ENCODE results near the gene KIAA1191. TPM values are rescaled to one million over a fixed set of nuclear protein-coding genes. Genes with fewer than 3 reads are reported as not detected.

Gene KIAA1191, protein sequence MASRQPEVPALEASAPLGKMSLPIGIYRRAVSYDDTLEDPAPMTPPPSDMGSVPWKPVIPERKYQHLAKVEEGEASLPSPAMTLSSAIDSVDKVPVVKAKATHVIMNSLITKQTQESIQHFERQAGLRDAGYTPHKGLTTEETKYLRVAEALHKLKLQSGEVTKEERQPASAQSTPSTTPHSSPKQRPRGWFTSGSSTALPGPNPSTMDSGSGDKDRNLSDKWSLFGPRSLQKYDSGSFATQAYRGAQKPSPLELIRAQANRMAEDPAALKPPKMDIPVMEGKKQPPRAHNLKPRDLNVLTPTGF
- 52.0 and 59.7 TPM in 2 replicates for total RNA-seq

GRCh38 chr5:176361437-176362232 is at the start of gene KIAA1191:
Gene KIAA1191 (minus strand): TSS chr5:176361764. CDS start chr5:176359508, 2,256 bp downstream.

DNA sequence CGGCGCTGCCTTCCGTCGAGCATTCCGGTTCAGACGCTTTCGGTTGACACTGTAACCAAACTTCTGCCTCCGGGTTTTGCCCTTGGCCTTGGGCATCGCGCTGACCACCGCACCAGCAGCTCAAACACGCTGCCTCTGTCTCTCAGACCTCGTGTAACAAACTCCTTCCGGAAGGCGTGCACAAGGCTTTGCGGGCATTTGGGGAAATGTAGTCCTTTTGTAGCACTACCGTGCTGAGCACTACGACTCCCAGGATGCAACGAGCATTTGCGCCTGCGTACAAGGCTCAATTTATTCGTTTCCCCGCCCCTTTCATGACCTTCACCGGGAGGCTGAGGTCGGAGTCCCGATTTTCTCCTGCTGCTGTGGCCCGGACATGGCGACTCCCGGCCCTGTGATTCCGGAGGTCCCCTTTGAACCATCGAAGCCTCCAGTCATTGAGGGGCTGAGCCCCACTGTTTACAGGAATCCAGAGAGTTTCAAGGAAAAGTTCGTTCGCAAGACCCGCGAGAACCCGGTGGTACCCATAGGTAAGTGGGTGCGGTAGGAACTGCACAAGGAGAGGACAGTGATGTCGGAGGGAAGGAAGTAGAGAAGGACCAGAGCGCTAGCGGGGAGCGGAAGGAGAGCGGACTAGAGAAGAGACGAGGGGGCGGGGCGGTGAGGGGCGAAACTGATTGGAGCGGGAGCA is 27.0 kb upstream of the KIAA1191 start, which contains the start of the genes HIGD2A and NOP16:
HIGD2A (plus strand) TSS at position 308 of the 691 bp plus-strand sequence; CDS start at position 377, 69 bp downstream.
NOP16 (minus strand) TSS at position 155 of the 691 bp plus-strand sequence; CDS start at position 96, 59 bp downstream.

DNA sequence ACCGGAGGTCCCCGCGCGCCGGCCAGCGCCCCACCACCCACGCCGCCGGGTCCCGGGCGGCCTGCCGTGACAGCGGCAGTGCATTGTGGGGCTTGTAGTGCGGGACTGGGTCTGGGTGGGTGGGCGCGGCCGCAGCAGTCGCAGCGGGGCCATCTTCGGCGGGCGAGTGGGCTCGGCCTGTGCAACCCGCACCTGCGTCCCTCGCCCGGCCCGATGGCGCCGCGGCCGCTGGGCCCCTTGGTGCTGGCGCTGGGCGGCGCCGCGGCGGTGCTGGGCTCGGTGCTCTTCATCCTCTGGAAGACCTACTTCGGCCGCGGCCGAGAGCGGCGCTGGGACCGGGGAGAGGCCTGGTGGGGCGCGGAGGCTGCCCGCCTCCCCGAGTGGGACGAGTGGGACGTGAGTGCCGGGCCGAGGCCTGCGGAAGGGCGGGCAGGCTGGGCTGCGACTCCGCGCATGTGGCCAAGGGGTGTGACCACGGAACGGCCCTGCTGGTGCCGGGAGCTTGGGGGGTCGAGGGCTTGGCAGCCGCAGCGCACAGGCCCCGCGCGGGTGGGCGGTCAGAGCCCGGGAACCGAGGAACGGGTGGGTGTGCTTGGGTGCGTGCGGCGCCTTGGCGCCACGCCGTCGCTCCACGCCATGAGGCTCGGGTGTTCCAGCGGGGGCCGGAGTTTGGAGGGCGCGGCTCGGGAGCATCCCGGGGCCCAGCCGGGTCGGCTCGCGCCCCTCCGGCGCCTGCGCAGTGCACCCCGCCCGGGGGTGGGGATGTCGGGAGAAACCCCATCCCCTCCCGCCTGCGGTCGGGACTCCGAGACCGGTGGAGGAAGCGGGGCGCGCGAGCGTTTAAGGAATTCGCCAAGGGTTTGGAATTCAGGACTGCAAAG is 4.0 kb upstream of the KIAA1191 start, which contains the start of gene ARL10:
ARL10 (plus strand) TSS at position 137 of the 881 bp plus-strand sequence; CDS start at position 214, 77 bp downstream.

Other genes with a start within 250 kb of the KIAA1191 start
- gene SIMC1, start 123.3 kb downstream of the KIAA1191 start, total RNA-seq: 3.0 and 3.3 TPM in 2 replicates
- 7.5 and 7.9 TPM in 2 replicates for gene ARL10, start 3.7 kb upstream of the KIAA1191 start, total RNA-seq
- 8.1 and 17.3 TPM in 2 replicates for gene NOP16, start 26.8 kb upstream of the KIAA1191 start, total RNA-seq
- gene HIGD2A, start 27.0 kb upstream of the KIAA1191 start, total RNA-seq: 32.6 and 33.9 TPM in 2 replicates
- gene CLTB, start 54.8 kb upstream of the KIAA1191 start, total RNA-seq: 155 and 185 TPM in 2 replicates
- 37.9 and 41.2 TPM in 2 replicates for gene FAF2, start 86.6 kb upstream of the KIAA1191 start, total RNA-seq
- gene RNF44, start 175.6 kb upstream of the KIAA1191 start, total RNA-seq: 1.2 and 2.0 TPM in 2 replicates
- gene CDHR2, start 187.6 kb upstream of the KIAA1191 start, total RNA-seq: not detected in 2 replicates
- gene GPRIN1, start 248.4 kb upstream of the KIAA1191 start, total RNA-seq: 2.4 and 3.2 TPM in 2 replicates